ENCODE data around the gene CLRN1. TPM values are rescaled to one million over a fixed set of nuclear protein-coding genes. Genes with fewer than 3 reads are reported as not detected.

CLRN1 gene, protein sequence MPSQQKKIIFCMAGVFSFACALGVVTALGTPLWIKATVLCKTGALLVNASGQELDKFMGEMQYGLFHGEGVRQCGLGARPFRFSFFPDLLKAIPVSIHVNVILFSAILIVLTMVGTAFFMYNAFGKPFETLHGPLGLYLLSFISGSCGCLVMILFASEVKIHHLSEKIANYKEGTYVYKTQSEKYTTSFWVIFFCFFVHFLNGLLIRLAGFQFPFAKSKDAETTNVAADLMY
- not detected for total RNA-seq

- Mint-ChIP-seq H3K9me3 (ENCODE audit: low read depth) (no peaks in the 10 kb centered on the region), H3K27me3 (peaks cover 28% of the 10 kb centered on the region), H3K4me3 (no peak within 1 kb of the TSS), H3K36me3 (no peaks in the 10 kb centered on the region), H3K27ac (no peak within 1 kb of the TSS), H3K4me1 (no peaks in the 10 kb centered on the region)
- no peak for DNase-seq
- CTCF ChIA-PET: no interaction called here
- ATAC-seq: no peak
Observed at GRCh38 chr3:150972366-150973071, at the start of gene CLRN1. TSS of gene CLRN1 (minus strand) at chr3:150972727. CDS start at chr3:150972708, 19 bp downstream.

DNA sequence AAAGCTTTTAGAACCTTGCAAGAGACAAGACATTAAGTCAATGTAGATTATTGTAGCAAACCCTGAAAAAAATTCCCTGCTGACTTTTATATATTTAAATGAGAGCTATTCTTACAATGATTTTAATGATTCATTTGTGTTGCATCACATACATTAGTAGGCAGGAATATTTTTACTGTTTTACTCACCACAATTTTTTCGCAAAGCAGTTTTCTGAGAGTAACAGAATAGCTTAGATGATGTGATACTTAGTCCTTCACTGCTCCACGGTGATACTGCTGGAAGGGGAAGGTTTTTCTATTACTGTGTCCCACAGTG, 43.9 kb upstream of the CLRN1 start:
- no peak overlapping the region for H3K27ac Mint-ChIP-seq
- H3K9me3 Mint-ChIP-seq (ENCODE audit: low read depth): no peaks in the 10 kb centered on the region
- H3K4me1 Mint-ChIP-seq: no peaks in the 10 kb centered on the region
- CTCF ChIA-PET: no interaction called here
- peaks cover 16% of the 10 kb centered on the region for H3K27me3 Mint-ChIP-seq
- no peak overlapping the region for H3K4me3 Mint-ChIP-seq
- H3K36me3 Mint-ChIP-seq: no peaks in the 10 kb centered on the region
- ATAC-seq: no peak
- DNase-seq: no peak

GRCh38 chr3:151015767-151016477, 43.4 kb upstream of the CLRN1 start:
- Mint-ChIP-seq H3K27ac (no peak overlapping the region), H3K4me1 (no peaks in the 10 kb centered on the region), H3K36me3 (no peaks in the 10 kb centered on the region), H3K27me3 (peaks cover 16% of the 10 kb centered on the region), H3K9me3 (ENCODE audit: low read depth) (no peaks in the 10 kb centered on the region), H3K4me3 (no peak overlapping the region)
- CTCF ChIA-PET: no interaction called here
- DNase-seq (no peak), ATAC-seq (no peak)

- Mint-ChIP-seq H3K4me1 (no peaks in the 10 kb centered on the region), H3K27me3 (peaks cover 16% of the 10 kb centered on the region), H3K4me3 (no peak overlapping the region), H3K27ac (no peak overlapping the region), H3K9me3 (ENCODE audit: low read depth) (no peaks in the 10 kb centered on the region), H3K36me3 (no peaks in the 10 kb centered on the region)
- DNase-seq (no peak), ATAC-seq (no peak)
- CTCF ChIA-PET: no interaction called here
Observed at GRCh38 chr3:151015181-151015580, 42.7 kb upstream of the CLRN1 start.

GRCh38 chr3:151014501-151015018, 42.0 kb upstream of the CLRN1 start:
- no peaks in the 10 kb centered on the region for H3K36me3 Mint-ChIP-seq
- peaks cover 16% of the 10 kb centered on the region for H3K27me3 Mint-ChIP-seq
- H3K4me1 Mint-ChIP-seq: no peaks in the 10 kb centered on the region
- no peak overlapping the region for H3K4me3 Mint-ChIP-seq
- no peaks in the 10 kb centered on the region for H3K9me3 Mint-ChIP-seq (ENCODE audit: low read depth)
- DNase-seq (no peak), ATAC-seq (no peak)
- no peak overlapping the region for H3K27ac Mint-ChIP-seq
- CTCF ChIA-PET: no interaction called here

DNA sequence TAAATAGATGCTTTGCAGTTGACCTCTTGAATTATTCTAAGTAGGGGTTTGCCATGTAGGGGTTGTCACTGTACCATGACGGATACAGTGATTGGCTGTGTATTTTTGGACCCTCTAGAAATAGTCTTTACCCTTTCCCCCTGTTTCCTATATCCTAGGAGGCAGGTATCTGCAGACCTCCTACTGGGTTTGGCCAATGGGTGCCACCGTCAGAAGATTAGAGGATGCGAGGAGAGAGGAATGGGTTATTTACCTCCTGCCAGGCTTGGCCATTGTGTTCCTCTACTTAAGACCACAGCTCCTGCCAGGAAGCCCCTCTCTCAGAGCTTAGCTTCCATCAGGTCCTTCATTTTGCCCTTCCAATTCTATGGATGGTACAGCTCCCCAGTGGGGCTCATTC, 40.2 kb upstream of the CLRN1 start:
- Mint-ChIP-seq H3K36me3 (no peaks in the 10 kb centered on the region), H3K27me3 (peaks cover 17% of the 10 kb centered on the region)
- CTCF ChIA-PET: no interaction called here

DNA sequence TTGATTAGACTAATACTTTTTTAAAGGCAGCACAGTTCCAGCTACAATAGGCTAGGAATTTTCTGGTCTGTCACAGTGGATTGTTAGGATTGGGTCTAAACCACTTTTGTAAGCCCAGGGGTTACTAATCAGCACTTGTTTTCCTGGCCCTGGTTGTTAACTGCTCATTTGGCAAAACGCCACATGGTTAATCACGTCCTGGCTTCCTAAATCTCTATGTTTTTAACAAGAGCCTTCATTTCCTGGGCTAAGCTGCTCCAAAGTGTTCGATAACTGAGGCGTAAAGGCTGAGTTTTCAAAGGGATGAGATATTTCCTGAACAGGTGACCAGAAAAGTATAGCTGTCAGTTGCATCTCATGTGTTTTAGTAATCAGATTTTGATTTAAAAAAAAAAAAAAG, 38.9 kb upstream of the CLRN1 start:
- Mint-ChIP-seq H3K4me3 (no peak overlapping the region), H3K27ac (no peak overlapping the region), H3K9me3 (ENCODE audit: low read depth) (no peaks in the 10 kb centered on the region), H3K4me1 (no peaks in the 10 kb centered on the region), H3K27me3 (peaks cover 24% of the 10 kb centered on the region), H3K36me3 (no peaks in the 10 kb centered on the region)
- CTCF ChIA-PET: no interaction called here
- ATAC-seq (no peak), DNase-seq (no peak)

More for the DNA sequence above, 40.2 kb upstream of the CLRN1 start:
- Mint-ChIP-seq H3K27ac (no peak overlapping the region), H3K4me1 (no peaks in the 10 kb centered on the region), H3K9me3 (ENCODE audit: low read depth) (no peaks in the 10 kb centered on the region), H3K4me3 (no peak overlapping the region)
- ATAC-seq: no peak
- no peak for DNase-seq

DNA sequence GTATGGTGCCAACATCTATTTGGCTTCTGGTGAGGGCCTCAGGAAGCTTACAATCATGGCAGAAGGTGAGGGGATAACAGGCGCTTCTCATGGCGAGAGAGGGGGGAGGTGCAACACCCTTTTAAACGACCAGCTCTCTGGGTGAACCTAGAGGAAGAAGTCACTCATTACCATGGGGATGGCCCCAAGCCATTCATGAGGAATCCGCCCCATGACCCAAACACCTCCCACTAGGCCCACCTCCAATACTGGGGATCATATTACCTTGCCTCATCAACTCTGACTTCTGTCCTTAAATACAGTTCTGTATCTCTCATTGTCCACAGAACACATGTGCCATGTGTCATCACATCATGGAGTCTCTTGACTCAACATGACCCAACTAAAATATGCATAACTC, 37.5 kb upstream of the CLRN1 start:
- CTCF ChIA-PET: no interaction called here
- Mint-ChIP-seq H3K4me1 (no peaks in the 10 kb centered on the region), H3K36me3 (no peaks in the 10 kb centered on the region), H3K4me3 (no peak overlapping the region), H3K9me3 (ENCODE audit: low read depth) (no peaks in the 10 kb centered on the region), H3K27ac (no peak overlapping the region), H3K27me3 (peaks cover 17% of the 10 kb centered on the region)
- DNase-seq (no peak), ATAC-seq (no peak)

DNA sequence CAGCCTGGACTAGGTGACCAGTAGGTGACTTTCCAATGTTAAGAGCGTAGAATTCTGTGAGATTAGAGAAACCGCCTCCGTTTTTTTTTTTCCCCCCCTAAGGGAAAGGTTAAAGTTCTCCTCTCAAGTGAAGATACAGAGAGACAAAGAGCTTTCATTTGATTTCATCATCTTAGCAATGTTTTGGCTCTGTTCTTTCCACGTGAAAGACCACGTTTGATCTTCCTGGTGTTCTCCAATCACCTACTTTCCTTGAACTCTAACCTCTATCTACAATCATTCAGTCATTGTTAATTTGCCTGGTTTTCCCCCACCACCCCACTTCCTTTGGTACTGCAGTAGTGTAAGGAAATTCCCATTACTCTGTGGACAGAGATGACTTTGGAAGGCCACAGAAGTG, 36.9 kb upstream of the CLRN1 start:
- DNase-seq: no peak
- H3K27me3 Mint-ChIP-seq: peaks cover 16% of the 10 kb centered on the region
- no peaks in the 10 kb centered on the region for H3K9me3 Mint-ChIP-seq (ENCODE audit: low read depth)
- H3K27ac Mint-ChIP-seq: no peak overlapping the region
- H3K36me3 Mint-ChIP-seq: no peaks in the 10 kb centered on the region
- ATAC-seq: no peak
- no peak overlapping the region for H3K4me3 Mint-ChIP-seq
- no peaks in the 10 kb centered on the region for H3K4me1 Mint-ChIP-seq
- CTCF ChIA-PET: no interaction called here

DNA sequence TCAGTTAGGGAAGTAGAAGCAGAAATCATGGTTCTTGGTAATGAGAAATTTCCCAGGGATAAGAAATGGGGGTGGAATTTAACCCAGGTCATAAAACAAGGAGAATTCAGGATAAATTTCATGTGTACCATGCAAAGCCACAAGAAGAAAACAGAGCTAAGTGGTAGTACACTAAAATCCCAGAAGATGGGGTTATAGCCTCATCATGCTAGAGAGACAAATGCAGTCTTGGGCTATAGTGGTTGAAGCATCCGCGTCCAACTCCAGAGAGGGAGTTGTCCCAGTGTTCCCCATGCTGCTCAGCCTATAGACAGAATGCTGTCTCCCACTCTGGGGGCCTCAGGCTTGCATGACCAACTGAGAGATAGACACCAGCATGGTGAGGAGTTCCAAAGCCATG, 36.2 kb upstream of the CLRN1 start:
- no peak overlapping the region for H3K4me3 Mint-ChIP-seq
- ATAC-seq: no peak
- H3K9me3 Mint-ChIP-seq (ENCODE audit: low read depth): no peaks in the 10 kb centered on the region
- CTCF ChIA-PET: no interaction called here
- no peak overlapping the region for H3K27ac Mint-ChIP-seq
- no peak for DNase-seq
- H3K4me1 Mint-ChIP-seq: no peaks in the 10 kb centered on the region
- no peaks in the 10 kb centered on the region for H3K36me3 Mint-ChIP-seq
- peaks cover 14% of the 10 kb centered on the region for H3K27me3 Mint-ChIP-seq

GRCh38 chr3:151003768-151004134, 31.2 kb upstream of the CLRN1 start:
- DNase-seq (no peak), ATAC-seq (no peak)
- CTCF ChIA-PET: no interaction called here
- no peaks in the 10 kb centered on the region for H3K36me3 Mint-ChIP-seq
- H3K4me1 Mint-ChIP-seq: no peaks in the 10 kb centered on the region
- no peaks in the 10 kb centered on the region for H3K9me3 Mint-ChIP-seq (ENCODE audit: low read depth)
- H3K27ac Mint-ChIP-seq: no peak overlapping the region
- no peak overlapping the region for H3K4me3 Mint-ChIP-seq
- peaks cover 11% of the 10 kb centered on the region for H3K27me3 Mint-ChIP-seq

DNA sequence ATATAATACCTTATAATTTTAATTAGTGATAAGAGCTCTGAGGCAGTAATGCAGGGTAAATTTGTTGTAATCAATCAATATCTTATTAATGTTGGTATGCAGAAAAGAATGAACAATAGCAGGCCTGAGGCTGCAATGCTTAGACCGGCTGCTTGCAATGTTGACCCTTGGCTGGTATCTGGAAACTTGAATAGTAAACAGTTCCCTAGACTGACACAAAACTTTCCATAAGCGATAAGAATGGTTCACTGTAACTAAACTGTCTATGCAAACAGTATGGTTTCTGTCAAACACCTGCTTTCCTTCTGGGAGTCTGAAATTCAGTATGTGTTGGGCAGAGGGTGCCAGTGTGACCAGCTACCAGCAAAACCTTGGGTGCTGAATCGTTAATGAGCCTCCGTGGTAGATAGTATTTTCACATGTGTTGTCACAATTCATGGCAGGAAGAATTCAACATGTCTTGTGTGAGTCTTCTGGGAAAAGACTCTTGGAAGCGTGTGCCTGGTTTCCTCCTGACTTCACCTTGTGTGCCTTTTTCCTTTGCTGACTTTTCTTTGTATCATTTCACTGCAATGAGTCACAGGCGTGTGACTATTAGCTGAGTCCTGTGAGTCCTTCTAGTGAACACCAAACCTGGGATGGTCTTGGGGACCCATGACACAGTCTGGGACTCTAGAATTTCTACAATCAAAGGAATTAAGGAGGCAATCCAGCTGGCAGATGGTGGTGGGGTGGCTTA, 30.7 kb upstream of the CLRN1 start:
- peaks cover 17% of the 10 kb centered on the region for H3K27me3 Mint-ChIP-seq
- H3K9me3 Mint-ChIP-seq (ENCODE audit: low read depth): no peaks in the 10 kb centered on the region
- H3K4me1 Mint-ChIP-seq: no peaks in the 10 kb centered on the region
- H3K27ac Mint-ChIP-seq: no peak overlapping the region
- no peaks in the 10 kb centered on the region for H3K36me3 Mint-ChIP-seq
- no peak for ATAC-seq
- CTCF ChIA-PET: interaction anchor here (0.6 kb wide), 1 partner anchor 14 kb away, joined by 3 read pairs; no protein-coding TSS in a partner anchor
- H3K4me3 Mint-ChIP-seq: no peak overlapping the region
- no peak for DNase-seq

All from activated CD8-positive, alpha-beta memory T cell treated with anti-CD3 and anti-CD28 coated beads, Interleukin-2, amount 10 ng/mL, durations not matched to agents 7 days and 5 days (primary cell).